ENCODE measurements around the gene GPC6.

GPC6 gene

DNA sequence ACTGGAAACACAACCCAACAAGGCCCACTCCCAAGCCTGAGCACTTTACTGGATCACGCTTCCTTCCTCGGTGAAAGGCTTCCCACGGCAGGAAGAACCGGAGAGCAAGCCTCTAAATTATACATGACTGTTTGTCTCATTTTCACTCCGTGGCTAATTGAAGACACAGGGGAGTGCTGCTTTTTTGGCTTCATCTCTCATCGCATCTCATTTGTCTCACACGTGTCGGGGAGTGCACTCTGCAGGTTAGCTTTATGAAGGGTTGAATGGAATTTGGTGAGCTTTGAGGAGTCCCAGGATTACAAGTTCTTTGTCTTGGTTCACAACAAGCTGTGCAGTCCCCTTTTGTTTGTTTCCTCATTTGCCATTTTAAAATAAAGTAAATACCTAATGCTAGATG, 544.6 kb downstream of the GPC6 start:
- H3K4me3 ChIP-seq (ENCODE audit: low read depth, low read length) = no peak overlapping the region
- ChIA-PET POLR2A (no interaction called here), CTCF (no interaction called here)
- TF ChIP-seq, protein P1, sequence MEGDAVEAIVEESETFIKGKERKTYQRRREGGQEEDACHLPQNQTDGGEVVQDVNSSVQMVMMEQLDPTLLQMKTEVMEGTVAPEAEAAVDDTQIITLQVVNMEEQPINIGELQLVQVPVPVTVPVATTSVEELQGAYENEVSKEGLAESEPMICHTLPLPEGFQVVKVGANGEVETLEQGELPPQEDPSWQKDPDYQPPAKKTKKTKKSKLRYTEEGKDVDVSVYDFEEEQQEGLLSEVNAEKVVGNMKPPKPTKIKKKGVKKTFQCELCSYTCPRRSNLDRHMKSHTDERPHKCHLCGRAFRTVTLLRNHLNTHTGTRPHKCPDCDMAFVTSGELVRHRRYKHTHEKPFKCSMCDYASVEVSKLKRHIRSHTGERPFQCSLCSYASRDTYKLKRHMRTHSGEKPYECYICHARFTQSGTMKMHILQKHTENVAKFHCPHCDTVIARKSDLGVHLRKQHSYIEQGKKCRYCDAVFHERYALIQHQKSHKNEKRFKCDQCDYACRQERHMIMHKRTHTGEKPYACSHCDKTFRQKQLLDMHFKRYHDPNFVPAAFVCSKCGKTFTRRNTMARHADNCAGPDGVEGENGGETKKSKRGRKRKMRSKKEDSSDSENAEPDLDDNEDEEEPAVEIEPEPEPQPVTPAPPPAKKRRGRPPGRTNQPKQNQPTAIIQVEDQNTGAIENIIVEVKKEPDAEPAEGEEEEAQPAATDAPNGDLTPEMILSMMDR (IDR thresholded peaks at IDR 0.05; ENCODE audit: insufficient read depth, low read length, missing control alignments) = no peak
- no peak for DNase-seq (ENCODE audit: low read depth, low spot score)

DNA sequence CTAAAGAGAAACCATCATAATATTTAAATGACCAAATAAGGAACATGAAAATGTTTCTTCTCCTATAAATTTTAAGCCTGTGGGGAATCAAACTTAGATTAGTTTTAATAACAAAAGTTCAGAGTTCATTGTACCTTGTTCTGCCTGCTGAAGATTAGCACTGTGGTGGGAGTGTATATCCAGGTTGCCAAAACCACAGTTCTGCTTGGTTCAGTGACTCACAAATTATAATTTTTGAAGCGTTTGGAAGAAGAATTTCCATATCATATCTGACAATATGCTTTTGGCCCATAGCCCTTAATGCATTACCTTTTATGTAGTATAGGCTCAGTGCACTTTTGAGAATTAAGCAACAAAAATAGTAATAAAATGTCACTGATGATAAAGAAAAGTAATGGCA, 545.2 kb downstream of the GPC6 start:
- CTCF ChIA-PET = no interaction called here
- no peak for DNase-seq (ENCODE audit: low read depth, low spot score)
- TF ChIP-seq, protein P1 (IDR thresholded peaks at IDR 0.05; ENCODE audit: insufficient read depth, low read length, missing control alignments) = no peak
- POLR2A ChIA-PET = no interaction called here
- H3K4me3 ChIP-seq (ENCODE audit: low read depth, low read length) = no peak overlapping the region

DNA sequence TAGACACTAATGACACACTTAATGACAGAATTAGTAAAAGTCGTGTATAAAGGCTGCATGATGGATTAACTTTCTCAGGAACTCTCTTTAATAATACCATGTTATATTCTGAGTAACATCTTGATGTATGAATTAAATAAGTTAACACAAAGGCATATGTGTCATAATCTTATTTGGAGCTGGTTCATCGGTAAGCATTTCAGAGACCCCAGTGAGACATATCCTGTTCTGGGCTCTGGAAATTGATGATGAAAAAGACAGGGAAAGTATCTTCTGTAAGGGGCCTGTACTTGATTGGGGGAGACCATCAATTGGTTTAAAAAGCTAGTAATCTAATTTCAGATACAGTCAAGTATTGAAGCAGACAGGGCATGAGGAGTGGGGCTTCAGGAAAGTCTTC, 547.9 kb downstream of the GPC6 start:
- TF ChIP-seq, protein P1 (IDR thresholded peaks at IDR 0.05; ENCODE audit: insufficient read depth, low read length, missing control alignments) = no peak
- CTCF ChIA-PET = no interaction called here
- POLR2A ChIA-PET = no interaction called here

DNA sequence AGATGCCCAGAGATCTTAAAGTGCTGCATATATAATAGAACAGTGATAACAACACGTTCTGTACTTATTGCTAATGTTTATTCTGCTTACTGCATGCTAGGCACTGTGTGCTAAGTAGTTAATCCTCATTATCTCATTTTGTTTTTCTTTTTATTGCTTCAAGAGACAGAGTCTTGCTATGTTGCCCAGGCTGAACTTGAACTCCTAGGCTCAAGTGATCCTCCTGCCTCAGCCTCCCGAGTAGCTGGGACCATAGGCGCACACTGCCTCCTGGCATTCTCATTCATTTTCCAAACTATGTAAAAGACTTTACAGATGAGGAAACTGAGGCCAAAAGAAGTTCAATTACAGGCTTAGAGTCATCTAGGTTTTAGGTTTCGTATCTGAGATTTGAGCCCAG, 548.4 kb downstream of the GPC6 start:
- POLR2A ChIA-PET = no interaction called here
- TF ChIP-seq, protein P1 (IDR thresholded peaks at IDR 0.05; ENCODE audit: insufficient read depth, low read length, missing control alignments) = no peak
- DNase-seq (ENCODE audit: low read depth, low spot score) = no peak
- H3K4me3 ChIP-seq (ENCODE audit: low read depth, low read length) = no peak overlapping the region
- CTCF ChIA-PET = no interaction called here

More for the DNA sequence above, 547.9 kb downstream of the GPC6 start:
- no peak overlapping the region for H3K4me3 ChIP-seq (ENCODE audit: low read depth, low read length)
- no peak for DNase-seq (ENCODE audit: low read depth, low spot score)

DNA sequence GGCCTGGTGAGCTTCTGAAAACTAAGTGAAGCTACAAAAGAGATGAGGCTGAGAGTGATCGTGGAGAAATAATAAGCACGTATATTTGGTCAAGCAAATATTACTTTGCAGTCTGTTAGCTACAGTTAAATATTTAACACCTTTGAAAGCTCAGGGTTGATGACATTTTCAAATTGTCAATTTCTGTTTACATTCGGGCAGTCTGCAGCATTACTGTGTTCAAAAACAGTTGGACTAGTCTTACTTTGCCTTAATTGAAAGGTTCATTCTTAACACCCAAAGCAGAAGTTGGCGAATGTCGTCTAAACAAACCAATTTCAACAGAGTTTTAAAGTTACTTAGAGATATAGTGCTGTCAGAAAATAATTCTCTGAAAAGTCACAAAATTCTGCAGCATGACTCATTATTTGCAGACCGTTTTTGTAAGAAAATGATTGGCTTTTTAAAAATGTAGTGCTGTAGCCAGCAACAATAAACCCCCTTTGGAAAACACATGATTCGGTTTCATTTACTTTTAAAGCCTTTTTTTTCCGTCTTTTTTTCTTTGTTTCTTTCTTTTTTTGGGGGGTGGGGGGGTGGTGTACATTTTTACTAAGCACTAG, 549.0 kb downstream of the GPC6 start:
- ChIA-PET CTCF (interaction anchor here (0.9 kb wide), 1 partner anchor 10 kb away, joined by 4 read pairs; no protein-coding TSS in a partner anchor), POLR2A (no interaction called here)
- no peak overlapping the region for H3K4me3 ChIP-seq (ENCODE audit: low read depth, low read length)
- no peak for DNase-seq (ENCODE audit: low read depth, low spot score)
- TF ChIP-seq, protein P1 (IDR thresholded peaks at IDR 0.05; ENCODE audit: insufficient read depth, low read length, missing control alignments) = no peak

DNA sequence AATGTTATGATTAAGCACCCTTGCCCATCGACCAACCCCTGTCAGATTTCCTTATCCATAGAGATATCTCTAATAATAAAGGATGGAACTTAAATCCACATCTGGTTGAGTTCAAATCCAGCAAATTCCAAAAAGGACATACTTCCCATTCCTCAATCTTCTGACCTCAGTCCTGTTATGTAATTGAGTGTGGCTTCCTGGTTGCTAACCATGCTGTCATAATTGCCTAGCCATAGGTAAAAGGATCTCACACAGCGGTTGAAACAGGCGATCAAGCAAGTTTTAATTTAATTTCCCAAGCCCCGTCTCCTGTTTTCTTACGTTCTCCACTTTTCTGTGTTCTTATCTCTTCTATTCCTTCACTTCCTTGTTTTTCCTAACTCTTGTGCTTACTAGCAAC, 550.3 kb downstream of the GPC6 start:
- ChIA-PET POLR2A (no interaction called here), CTCF (no interaction called here)
- no peak overlapping the region for H3K4me3 ChIP-seq (ENCODE audit: low read depth, low read length)
- TF ChIP-seq, protein P1 (IDR thresholded peaks at IDR 0.05; ENCODE audit: insufficient read depth, low read length, missing control alignments) = no peak
- DNase-seq (ENCODE audit: low read depth, low spot score) = no peak

Data from AG04449 (cell line).